Stimulated activated CD8-positive, alpha-beta memory T cell treated with anti-CD3 and anti-CD28 coated beads, Interleukin-15, amount 100 ng/mL, for 1 hour (primary cell): ENCODE measurements around the gene TMEM92.

ENCODE experiments used
- DNase-seq: peaks from one replicate; pipeline ENCODE4 v3.0.0-alpha.2; 2020; ENCODE audit warnings: low read depth

Gene TMEM92

GRCh38 chr17:50328363-50329325, 54.4 kb downstream of the TMEM92 start:
- no peak for DNase-seq

GRCh38 chr17:50329716-50330115, 55.5 kb downstream of the TMEM92 start:
- DNase-seq, result no peak

- no peak for DNase-seq
These were observed 56.0 kb downstream of the TMEM92 start for GRCh38 chr17:50330151-50330775.
